ENCODE measurements around the gene TYSND1.

DNA sequence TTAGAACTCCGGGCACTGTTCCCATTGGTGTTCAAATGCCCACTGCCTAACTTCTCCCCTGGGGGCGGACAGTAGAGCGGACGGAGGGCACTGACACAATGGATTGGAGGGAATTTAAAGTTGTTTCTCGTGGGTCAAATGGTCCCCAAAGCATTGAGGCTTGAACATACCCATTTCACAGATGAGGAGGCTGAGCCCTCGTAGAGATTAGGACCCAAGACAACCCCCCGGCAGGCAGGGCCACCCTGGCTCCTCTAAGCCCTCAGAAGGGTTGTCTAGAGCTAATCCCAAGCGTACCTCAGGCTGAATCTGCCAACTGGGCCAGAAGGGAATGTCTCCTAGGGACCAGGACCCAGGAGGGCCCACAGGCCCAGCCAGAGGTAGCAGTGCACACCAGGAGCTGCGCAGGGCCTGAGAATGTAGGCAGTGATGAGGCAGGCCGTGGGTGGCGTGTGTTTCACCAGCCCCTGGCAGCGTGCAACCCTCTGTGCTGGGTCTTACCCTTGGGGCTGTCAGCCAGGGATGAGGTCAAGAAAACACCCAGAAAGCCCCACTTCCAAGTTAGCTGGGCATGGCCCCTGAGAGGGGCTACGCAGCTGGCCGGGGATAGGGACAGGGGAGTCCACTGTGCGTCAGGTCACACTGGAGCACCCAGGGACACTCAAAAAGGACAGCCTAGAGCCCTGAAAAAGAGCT is 19.7 kb downstream of the TYSND1 start:
- TF ChIP-seq, protein P1, sequence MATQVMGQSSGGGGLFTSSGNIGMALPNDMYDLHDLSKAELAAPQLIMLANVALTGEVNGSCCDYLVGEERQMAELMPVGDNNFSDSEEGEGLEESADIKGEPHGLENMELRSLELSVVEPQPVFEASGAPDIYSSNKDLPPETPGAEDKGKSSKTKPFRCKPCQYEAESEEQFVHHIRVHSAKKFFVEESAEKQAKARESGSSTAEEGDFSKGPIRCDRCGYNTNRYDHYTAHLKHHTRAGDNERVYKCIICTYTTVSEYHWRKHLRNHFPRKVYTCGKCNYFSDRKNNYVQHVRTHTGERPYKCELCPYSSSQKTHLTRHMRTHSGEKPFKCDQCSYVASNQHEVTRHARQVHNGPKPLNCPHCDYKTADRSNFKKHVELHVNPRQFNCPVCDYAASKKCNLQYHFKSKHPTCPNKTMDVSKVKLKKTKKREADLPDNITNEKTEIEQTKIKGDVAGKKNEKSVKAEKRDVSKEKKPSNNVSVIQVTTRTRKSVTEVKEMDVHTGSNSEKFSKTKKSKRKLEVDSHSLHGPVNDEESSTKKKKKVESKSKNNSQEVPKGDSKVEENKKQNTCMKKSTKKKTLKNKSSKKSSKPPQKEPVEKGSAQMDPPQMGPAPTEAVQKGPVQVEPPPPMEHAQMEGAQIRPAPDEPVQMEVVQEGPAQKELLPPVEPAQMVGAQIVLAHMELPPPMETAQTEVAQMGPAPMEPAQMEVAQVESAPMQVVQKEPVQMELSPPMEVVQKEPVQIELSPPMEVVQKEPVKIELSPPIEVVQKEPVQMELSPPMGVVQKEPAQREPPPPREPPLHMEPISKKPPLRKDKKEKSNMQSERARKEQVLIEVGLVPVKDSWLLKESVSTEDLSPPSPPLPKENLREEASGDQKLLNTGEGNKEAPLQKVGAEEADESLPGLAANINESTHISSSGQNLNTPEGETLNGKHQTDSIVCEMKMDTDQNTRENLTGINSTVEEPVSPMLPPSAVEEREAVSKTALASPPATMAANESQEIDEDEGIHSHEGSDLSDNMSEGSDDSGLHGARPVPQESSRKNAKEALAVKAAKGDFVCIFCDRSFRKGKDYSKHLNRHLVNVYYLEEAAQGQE (IDR thresholded peaks at IDR 0.05; ENCODE audit: insufficient read depth in 1 of 2, low read depth in 2 of 2, low read length in 2 of 2), result no peak
- TF ChIP-seq POLR2AphosphoS5 (IDR thresholded peaks at IDR 0.05; ENCODE audit: low read depth, low read length), result no peak
- TF ChIP-seq TAF1 (IDR thresholded peaks at IDR 0.05; ENCODE audit: borderline replicate concordance, insufficient read depth, low read length), result no peak
- no peak for TF ChIP-seq SIN3A (IDR thresholded peaks at IDR 0.05; ENCODE audit: borderline replicate concordance, insufficient read depth, low read length)
